ENCODE measurements around the gene CDYL.

- TF ChIP-seq, protein P1, sequence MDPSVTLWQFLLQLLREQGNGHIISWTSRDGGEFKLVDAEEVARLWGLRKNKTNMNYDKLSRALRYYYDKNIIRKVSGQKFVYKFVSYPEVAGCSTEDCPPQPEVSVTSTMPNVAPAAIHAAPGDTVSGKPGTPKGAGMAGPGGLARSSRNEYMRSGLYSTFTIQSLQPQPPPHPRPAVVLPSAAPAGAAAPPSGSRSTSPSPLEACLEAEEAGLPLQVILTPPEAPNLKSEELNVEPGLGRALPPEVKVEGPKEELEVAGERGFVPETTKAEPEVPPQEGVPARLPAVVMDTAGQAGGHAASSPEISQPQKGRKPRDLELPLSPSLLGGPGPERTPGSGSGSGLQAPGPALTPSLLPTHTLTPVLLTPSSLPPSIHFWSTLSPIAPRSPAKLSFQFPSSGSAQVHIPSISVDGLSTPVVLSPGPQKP (IDR thresholded peaks at IDR 0.05; ENCODE audit: borderline replicate concordance, low read depth, low read length): no peak
- TF ChIP-seq MAFK (IDR thresholded peaks at IDR 0.05; ENCODE audit: low read depth, low read length) (no peak), SMC3 (IDR thresholded peaks at IDR 0.05; ENCODE audit: low read depth, low read length) (no peak), RFX5 (IDR thresholded peaks at IDR 0.05; ENCODE audit: low read depth, low read length) (no peak)
- TF ChIP-seq, protein P2, sequence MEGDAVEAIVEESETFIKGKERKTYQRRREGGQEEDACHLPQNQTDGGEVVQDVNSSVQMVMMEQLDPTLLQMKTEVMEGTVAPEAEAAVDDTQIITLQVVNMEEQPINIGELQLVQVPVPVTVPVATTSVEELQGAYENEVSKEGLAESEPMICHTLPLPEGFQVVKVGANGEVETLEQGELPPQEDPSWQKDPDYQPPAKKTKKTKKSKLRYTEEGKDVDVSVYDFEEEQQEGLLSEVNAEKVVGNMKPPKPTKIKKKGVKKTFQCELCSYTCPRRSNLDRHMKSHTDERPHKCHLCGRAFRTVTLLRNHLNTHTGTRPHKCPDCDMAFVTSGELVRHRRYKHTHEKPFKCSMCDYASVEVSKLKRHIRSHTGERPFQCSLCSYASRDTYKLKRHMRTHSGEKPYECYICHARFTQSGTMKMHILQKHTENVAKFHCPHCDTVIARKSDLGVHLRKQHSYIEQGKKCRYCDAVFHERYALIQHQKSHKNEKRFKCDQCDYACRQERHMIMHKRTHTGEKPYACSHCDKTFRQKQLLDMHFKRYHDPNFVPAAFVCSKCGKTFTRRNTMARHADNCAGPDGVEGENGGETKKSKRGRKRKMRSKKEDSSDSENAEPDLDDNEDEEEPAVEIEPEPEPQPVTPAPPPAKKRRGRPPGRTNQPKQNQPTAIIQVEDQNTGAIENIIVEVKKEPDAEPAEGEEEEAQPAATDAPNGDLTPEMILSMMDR (conservative IDR thresholded peaks at IDR 0.05; ENCODE audit: low read depth, low read length): no peak
Observed at GRCh38 chr6:4924661-4925271, 148.6 kb downstream of the CDYL start.

Data from IMR-90 (cell line).